K562 (cell line): ENCODE measurements around the gene UTP20. TPM values are rescaled to one million over a fixed set of nuclear protein-coding genes. Genes with fewer than 3 reads are reported as not detected.

ENCODE experiments used
- EP300 ChIP-seq: IDR thresholded peaks from 2 replicates; pipeline ENCODE4 v1.6.1; 2012; ENCODE audit warnings: low read length, improper control_type of control experiment
- FOXP1 ChIP-seq: sonication (generic); formaldehyde crosslinking; IDR thresholded peaks from 2 replicates; pipeline ENCODE4 v1.8.0; 2022; ENCODE audit warnings: mild to moderate bottlenecking, missing genetic modification reagents
- HIVEP1 ChIP-seq: fragments of 250-450 bp; sonication (Bioruptor Pico); IDR thresholded peaks from 2 replicates; pipeline ENCODE4 v1.4.0; 2020; ENCODE audit warnings: mild to moderate bottlenecking
- NR2C2 ChIP-seq, 2 experiments: fragments of 200-800 bp in 1 of 2; sonication (Bioruptor generic) in 1 of 2; sonication (generic) in 1 of 2; formaldehyde crosslinking in 1 of 2; IDR thresholded peaks; 2 replicates each; pipeline versions ENCODE4 v1.6.1 to v1.8.0; 2016 to 2022; ENCODE audit warnings: mild to moderate bottlenecking in 1 of 2, missing compliant biosample characterization in 1 of 2, missing genetic modification characterization in 1 of 2, missing genetic modification reagents in 1 of 2
- NUFIP1 ChIP-seq: fragments of 450-650 bp; IDR thresholded peaks from 2 replicates; pipeline ENCODE4 v1.6.1; 2018; ENCODE audit not compliant: partially characterized antibody
- PPARD ChIP-seq: fragments of 250-450 bp; sonication (Bioruptor Pico); IDR thresholded peaks from 2 replicates; pipeline ENCODE4 v1.8.0; 2022; ENCODE audit warnings: inconsistent platforms, mild to moderate bottlenecking, moderate library complexity
- PYGO2 ChIP-seq: fragments of 450-650 bp; IDR thresholded peaks from 2 replicates; pipeline ENCODE4 v1.6.1; 2016; ENCODE audit warnings: mild to moderate bottlenecking, missing genetic modification characterization, moderate library complexity, missing compliant biosample characterization
- RBBP5 ChIP-seq: fragments of 200-600 bp; sonication (generic); IDR thresholded peaks from 2 replicates; pipeline ENCODE4 v1.6.1; 2012; ENCODE audit warnings: borderline replicate concordance, mild to moderate bottlenecking, low read length, control low read depth, inconsistent platforms; ENCODE audit not compliant: insufficient read depth, poor library complexity, severe bottlenecking
- RFX5 ChIP-seq: IDR thresholded peaks from 2 replicates; pipeline ENCODE4 v1.6.1; 2011; ENCODE audit warnings: low read depth, mild to moderate bottlenecking, improper control_type of control experiment, low read length
- SMARCA4 ChIP-seq: fragments of 450-650 bp; IDR thresholded peaks from 2 replicates; pipeline ENCODE4 v1.6.1; 2016
- TCF3 ChIP-seq: sonication (generic); formaldehyde crosslinking; IDR thresholded peaks from 2 replicates; pipeline ENCODE4 v1.4.0; 2020; ENCODE audit warnings: mild to moderate bottlenecking, missing genetic modification reagents
- XRCC3 ChIP-seq: fragments of 450-650 bp; IDR thresholded peaks from 2 replicates; pipeline ENCODE4 v1.6.1; 2017; ENCODE audit warnings: mild to moderate bottlenecking, moderate library complexity
- ZBED1 ChIP-seq: IDR thresholded peaks from 2 replicates; pipeline ENCODE4 v1.6.1; 2014
- ZNF175 ChIP-seq: fragments of 200-800 bp; sonication (Bioruptor generic); IDR thresholded peaks from 2 replicates; pipeline ENCODE4 v1.6.1; 2016; ENCODE audit warnings: low read depth, mild to moderate bottlenecking, missing genetic modification characterization, missing compliant biosample characterization
- polyA plus RNA-seq, 8 experiments: library from polyadenylated mRNA; depleted of rRNA in 4 of 8; stranded (reverse) in 5 of 8; unstranded in 3 of 8; fragments of >200 nt; fragmentation: Nextera tagmentation in 2 of 8; fragmentation: Illumina TruSeq in 1 of 8; extraction: Ambion mirVana in 2 of 8; extraction: Trizol in 1 of 8; gene quantifications; 2 replicates each; pipeline versions ENCODE4 v1.2.1 to v1.2.3, GENCODE V29; 2011 to 2014; ENCODE audit warnings: inconsistent platforms in 1 of 8, missing spikeins in 1 of 8
- total RNA-seq, 7 experiments: library from RNA; depleted of rRNA in 6 of 7; stranded (reverse); fragments of >200 nt in 6 of 7; fragmentation: Illumina TruSeq in 2 of 7; extraction: Trizol in 2 of 7; gene quantifications; 2 replicates each; pipeline versions ENCODE4 v1.2.1 to v1.2.3, GENCODE V29; 2011 to 2021; ENCODE audit warnings: low replicate concordance in 1 of 7
- TF ChIP-seq, protein P1 (sequence below): IDR thresholded peaks from 2 replicates; pipeline ENCODE4 v1.6.1; 2014; ENCODE audit warnings: antibody characterized with exemption
- TF ChIP-seq, protein P2 (sequence below): fragments of 450-650 bp; IDR thresholded peaks from 2 replicates; pipeline ENCODE4 v1.6.1; 2016; ENCODE audit warnings: low read depth, mild to moderate bottlenecking, moderate library complexity
- TF ChIP-seq, protein P3 (sequence below): fragments of 450-650 bp; IDR thresholded peaks from 2 replicates; pipeline ENCODE4 v1.6.1; 2016; ENCODE audit warnings: missing biosample characterization, missing genetic modification characterization
- TF ChIP-seq, protein P4 (sequence below): fragments of 450-650 bp; formaldehyde crosslinking; IDR thresholded peaks from 2 replicates; pipeline ENCODE4 v1.4.0; 2022; ENCODE audit warnings: mild to moderate bottlenecking, moderate library complexity
- TF ChIP-seq, protein P5 (sequence below): fragments of 450-650 bp; formaldehyde crosslinking; conservative IDR thresholded peaks from 2 replicates; pipeline ENCODE4 v1.4.0; 2022; ENCODE audit warnings: mild to moderate bottlenecking, missing genetic modification characterization
- TF ChIP-seq, protein P6 (sequence below): fragments of 450-650 bp; IDR thresholded peaks from 2 replicates; pipeline ENCODE4 v1.6.1; 2018; ENCODE audit not compliant: partially characterized antibody

UTP20 gene
- total and polyA plus RNA-seq, 9 of the 15 experiments (the other 6 are each of a cell fraction or from before 2014, with no cell fraction given) = 4.3 to 41.3 (median 20.7) TPM

DNA sequence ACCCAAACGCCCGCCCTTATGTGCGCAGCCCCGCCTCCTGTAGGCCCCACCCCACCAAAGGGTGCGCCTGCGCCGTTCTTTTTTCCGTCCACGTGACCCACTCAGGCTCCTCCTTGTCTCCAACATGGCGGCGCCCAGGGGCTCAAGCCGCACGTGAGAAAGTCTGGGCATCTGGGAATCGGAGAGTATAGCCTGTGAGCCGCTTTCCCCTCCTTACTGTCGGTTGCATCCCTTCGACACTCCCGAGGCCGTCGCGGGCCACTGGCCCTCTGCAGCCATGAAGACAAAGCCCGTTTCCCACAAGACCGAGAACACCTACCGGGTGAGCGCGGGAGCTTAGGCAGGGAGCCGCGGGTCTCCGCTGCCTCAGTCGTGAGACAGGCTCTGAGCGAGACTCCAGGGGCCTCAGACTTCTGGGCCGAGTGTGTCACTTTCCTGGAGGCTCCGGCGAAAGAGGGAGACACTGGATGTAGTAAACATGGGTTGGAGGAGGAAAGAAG lies at the start of gene UTP20 (continued):
- TF ChIP-seq, protein P1, sequence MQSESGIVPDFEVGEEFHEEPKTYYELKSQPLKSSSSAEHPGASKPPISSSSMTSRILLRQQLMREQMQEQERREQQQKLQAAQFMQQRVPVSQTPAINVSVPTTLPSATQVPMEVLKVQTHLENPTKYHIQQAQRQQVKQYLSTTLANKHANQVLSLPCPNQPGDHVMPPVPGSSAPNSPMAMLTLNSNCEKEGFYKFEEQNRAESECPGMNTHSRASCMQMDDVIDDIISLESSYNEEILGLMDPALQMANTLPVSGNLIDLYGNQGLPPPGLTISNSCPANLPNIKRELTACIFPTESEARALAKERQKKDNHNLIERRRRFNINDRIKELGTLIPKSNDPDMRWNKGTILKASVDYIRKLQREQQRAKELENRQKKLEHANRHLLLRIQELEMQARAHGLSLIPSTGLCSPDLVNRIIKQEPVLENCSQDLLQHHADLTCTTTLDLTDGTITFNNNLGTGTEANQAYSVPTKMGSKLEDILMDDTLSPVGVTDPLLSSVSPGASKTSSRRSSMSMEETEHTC = no peak
- no peak for TF ChIP-seq SMARCA4
- no peak for TF ChIP-seq EP300
- TF ChIP-seq ZBED1 = no peak
- TF ChIP-seq RFX5 = no peak
- TF ChIP-seq PPARD (CRISPR knock-in tag) = no peak
- TF ChIP-seq ZNF175 = no peak
- TF ChIP-seq, protein P2, sequence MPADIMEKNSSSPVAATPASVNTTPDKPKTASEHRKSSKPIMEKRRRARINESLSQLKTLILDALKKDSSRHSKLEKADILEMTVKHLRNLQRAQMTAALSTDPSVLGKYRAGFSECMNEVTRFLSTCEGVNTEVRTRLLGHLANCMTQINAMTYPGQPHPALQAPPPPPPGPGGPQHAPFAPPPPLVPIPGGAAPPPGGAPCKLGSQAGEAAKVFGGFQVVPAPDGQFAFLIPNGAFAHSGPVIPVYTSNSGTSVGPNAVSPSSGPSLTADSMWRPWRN = no peak
- TF ChIP-seq RBBP5 = peak; percentile 96
- no peak for TF ChIP-seq NUFIP1
- no peak for TF ChIP-seq TCF3 (CRISPR knock-in tag)
- TF ChIP-seq, protein P3, sequence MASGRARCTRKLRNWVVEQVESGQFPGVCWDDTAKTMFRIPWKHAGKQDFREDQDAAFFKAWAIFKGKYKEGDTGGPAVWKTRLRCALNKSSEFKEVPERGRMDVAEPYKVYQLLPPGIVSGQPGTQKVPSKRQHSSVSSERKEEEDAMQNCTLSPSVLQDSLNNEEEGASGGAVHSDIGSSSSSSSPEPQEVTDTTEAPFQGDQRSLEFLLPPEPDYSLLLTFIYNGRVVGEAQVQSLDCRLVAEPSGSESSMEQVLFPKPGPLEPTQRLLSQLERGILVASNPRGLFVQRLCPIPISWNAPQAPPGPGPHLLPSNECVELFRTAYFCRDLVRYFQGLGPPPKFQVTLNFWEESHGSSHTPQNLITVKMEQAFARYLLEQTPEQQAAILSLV = no peak
- TF ChIP-seq, protein P4, sequence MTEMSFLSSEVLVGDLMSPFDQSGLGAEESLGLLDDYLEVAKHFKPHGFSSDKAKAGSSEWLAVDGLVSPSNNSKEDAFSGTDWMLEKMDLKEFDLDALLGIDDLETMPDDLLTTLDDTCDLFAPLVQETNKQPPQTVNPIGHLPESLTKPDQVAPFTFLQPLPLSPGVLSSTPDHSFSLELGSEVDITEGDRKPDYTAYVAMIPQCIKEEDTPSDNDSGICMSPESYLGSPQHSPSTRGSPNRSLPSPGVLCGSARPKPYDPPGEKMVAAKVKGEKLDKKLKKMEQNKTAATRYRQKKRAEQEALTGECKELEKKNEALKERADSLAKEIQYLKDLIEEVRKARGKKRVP (CRISPR knock-in tag) = no peak
- no peak for TF ChIP-seq PYGO2 (tag)
- TF ChIP-seq, protein P5, sequence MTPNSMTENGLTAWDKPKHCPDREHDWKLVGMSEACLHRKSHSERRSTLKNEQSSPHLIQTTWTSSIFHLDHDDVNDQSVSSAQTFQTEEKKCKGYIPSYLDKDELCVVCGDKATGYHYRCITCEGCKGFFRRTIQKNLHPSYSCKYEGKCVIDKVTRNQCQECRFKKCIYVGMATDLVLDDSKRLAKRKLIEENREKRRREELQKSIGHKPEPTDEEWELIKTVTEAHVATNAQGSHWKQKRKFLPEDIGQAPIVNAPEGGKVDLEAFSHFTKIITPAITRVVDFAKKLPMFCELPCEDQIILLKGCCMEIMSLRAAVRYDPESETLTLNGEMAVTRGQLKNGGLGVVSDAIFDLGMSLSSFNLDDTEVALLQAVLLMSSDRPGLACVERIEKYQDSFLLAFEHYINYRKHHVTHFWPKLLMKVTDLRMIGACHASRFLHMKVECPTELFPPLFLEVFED (CRISPR knock-in tag) = no peak
- TF ChIP-seq NR2C2 (CRISPR knock-in tag; IDR thresholded peaks at IDR 0.05) = no peak
- peak; percentile 38; the same call in 1 of the 2 replicates for TF ChIP-seq NR2C2 (tag; IDR thresholded peaks at IDR 0.05)
- no peak for TF ChIP-seq FOXP1 (CRISPR knock-in tag)
- no peak for TF ChIP-seq HIVEP1 (CRISPR knock-in tag)
- TF ChIP-seq, protein P6, sequence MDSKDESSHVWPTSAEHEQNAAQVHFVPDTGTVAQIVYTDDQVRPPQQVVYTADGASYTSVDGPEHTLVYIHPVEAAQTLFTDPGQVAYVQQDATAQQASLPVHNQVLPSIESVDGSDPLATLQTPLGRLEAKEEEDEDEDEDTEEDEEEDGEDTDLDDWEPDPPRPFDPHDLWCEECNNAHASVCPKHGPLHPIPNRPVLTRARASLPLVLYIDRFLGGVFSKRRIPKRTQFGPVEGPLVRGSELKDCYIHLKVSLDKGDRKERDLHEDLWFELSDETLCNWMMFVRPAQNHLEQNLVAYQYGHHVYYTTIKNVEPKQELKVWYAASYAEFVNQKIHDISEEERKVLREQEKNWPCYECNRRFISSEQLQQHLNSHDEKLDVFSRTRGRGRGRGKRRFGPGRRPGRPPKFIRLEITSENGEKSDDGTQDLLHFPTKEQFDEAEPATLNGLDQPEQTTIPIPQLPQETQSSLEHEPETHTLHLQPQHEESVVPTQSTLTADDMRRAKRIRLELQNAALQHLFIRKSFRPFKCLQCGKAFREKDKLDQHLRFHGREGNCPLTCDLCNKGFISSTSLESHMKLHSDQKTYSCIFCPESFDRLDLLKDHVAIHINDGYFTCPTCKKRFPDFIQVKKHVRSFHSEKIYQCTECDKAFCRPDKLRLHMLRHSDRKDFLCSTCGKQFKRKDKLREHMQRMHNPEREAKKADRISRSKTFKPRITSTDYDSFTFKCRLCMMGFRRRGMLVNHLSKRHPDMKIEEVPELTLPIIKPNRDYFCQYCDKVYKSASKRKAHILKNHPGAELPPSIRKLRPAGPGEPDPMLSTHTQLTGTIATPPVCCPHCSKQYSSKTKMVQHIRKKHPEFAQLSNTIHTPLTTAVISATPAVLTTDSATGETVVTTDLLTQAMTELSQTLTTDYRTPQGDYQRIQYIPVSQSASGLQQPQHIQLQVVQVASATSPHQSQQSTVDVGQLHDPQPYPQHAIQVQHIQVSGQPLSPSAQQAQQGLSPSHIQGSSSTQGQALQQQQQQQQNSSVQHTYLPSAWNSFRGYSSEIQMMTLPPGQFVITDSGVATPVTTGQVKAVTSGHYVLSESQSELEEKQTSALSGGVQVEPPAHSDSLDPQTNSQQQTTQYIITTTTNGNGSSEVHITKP = no peak
- TF ChIP-seq XRCC3 = no peak
